K562 (cell line): ENCODE measurements around the gene UQCRH. TPM values are rescaled to one million over a fixed set of nuclear protein-coding genes. Genes with fewer than 3 reads are reported as not detected.
A peak's percentile ranks its signal among the peaks of the same experiment; 100 is the strongest.

Experiments used
- CHCHD3 ChIP-seq: fragments of 250-450 bp; sonication (Bioruptor Pico); IDR thresholded peaks from 2 replicates; pipeline ENCODE4 v2.1.2; 2022; ENCODE audit warnings: mild to moderate bottlenecking
- GATA2 ChIP-seq: sonication (generic); formaldehyde crosslinking; IDR thresholded peaks from 2 replicates; pipeline ENCODE4 v1.4.0; 2020; ENCODE audit warnings: mild to moderate bottlenecking, missing genetic modification reagents
- SREBF2 ChIP-seq: sonication (generic); formaldehyde crosslinking; IDR thresholded peaks from 2 replicates; pipeline ENCODE4 v1.4.0; 2020; ENCODE audit warnings: mild to moderate bottlenecking, missing genetic modification reagents
- ZKSCAN8 ChIP-seq: fragments of 200-800 bp; sonication (Bioruptor generic); IDR thresholded peaks from 2 replicates; pipeline ENCODE4 v1.6.1; 2016; ENCODE audit warnings: missing genetic modification characterization, missing compliant biosample characterization
- polyA plus RNA-seq, 8 experiments: library from polyadenylated mRNA; depleted of rRNA in 4 of 8; stranded (reverse) in 5 of 8; unstranded in 3 of 8; fragments of >200 nt; fragmentation: Nextera tagmentation in 2 of 8; fragmentation: Illumina TruSeq in 1 of 8; extraction: Ambion mirVana in 2 of 8; extraction: Trizol in 1 of 8; gene quantifications; 2 replicates each; pipeline versions ENCODE4 v1.2.1 to v1.2.3, GENCODE V29; 2011 to 2014; ENCODE audit warnings: inconsistent platforms in 1 of 8, missing spikeins in 1 of 8
- total RNA-seq, 7 experiments: library from RNA; depleted of rRNA in 6 of 7; stranded (reverse); fragments of >200 nt in 6 of 7; fragmentation: Illumina TruSeq in 2 of 7; extraction: Trizol in 2 of 7; gene quantifications; 2 replicates each; pipeline versions ENCODE4 v1.2.1 to v1.2.3, GENCODE V29; 2011 to 2021; ENCODE audit warnings: low replicate concordance in 1 of 7
- TF ChIP-seq, protein P1 (sequence below): sonication (generic); formaldehyde crosslinking; IDR thresholded peaks from 2 replicates; pipeline ENCODE4 v1.8.0; 2022; ENCODE audit warnings: mild to moderate bottlenecking, missing genetic modification reagents
- TF ChIP-seq, protein P2 (sequence below): fragments of 450-650 bp; IDR thresholded peaks from 2 replicates; pipeline ENCODE4 v1.6.1; 2018; ENCODE audit not compliant: partially characterized antibody
- TF ChIP-seq, protein P3 (sequence below): fragments of 450-650 bp; IDR thresholded peaks from 2 replicates; pipeline ENCODE4 v1.6.1; 2016; ENCODE audit warnings: borderline replicate concordance

The UQCRH gene
- total and polyA plus RNA-seq, 9 of the 15 experiments (the other 6 are each of a cell fraction or from before 2014, with no cell fraction given), result 1,267 to 5,184 (median 2,410) TPM

DNA sequence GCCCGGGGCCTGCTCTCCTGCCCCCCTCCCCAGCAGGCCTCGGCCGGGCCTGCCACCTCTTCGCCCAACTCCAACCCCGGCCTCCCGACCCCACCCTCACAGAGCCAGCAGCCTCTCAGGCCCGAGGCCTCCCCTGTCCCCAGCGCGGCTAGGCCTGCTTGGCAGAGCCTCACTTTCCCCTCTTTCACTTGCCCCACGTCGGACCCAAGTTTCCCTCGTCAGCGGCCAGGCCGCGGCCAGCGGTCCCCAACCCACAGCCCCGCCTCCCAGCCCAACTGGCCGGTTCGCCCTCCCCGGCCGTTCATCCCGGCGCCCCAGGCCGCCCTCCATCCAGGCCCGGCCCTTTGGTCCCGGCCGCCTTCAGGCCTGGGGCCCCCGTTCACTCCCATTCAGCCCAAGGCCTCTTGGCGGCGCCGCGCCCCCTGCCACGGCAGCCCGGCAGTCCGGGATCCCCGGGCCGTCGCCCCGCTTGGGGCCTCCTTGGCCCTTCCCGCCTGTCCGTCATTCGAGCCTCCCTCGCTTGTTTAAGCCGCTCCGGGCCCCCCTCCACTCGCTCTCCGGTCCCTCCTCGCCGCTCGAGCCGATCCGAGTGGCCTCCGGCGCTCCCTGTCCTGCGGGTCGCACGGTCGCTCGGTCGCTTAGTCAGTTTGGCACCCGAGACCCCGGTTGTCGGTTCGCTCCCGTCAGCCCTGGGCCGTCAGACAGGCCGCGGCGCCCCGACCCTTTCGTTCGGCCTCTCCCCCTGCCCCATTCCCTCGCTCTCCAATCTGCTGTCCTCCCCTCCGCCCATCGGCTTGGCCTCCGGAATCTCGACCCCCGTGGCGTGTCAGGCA is 1.5 kb upstream of the UQCRH start (continued):
- no peak for TF ChIP-seq SREBF2 (CRISPR knock-in tag)
- TF ChIP-seq, protein P1, sequence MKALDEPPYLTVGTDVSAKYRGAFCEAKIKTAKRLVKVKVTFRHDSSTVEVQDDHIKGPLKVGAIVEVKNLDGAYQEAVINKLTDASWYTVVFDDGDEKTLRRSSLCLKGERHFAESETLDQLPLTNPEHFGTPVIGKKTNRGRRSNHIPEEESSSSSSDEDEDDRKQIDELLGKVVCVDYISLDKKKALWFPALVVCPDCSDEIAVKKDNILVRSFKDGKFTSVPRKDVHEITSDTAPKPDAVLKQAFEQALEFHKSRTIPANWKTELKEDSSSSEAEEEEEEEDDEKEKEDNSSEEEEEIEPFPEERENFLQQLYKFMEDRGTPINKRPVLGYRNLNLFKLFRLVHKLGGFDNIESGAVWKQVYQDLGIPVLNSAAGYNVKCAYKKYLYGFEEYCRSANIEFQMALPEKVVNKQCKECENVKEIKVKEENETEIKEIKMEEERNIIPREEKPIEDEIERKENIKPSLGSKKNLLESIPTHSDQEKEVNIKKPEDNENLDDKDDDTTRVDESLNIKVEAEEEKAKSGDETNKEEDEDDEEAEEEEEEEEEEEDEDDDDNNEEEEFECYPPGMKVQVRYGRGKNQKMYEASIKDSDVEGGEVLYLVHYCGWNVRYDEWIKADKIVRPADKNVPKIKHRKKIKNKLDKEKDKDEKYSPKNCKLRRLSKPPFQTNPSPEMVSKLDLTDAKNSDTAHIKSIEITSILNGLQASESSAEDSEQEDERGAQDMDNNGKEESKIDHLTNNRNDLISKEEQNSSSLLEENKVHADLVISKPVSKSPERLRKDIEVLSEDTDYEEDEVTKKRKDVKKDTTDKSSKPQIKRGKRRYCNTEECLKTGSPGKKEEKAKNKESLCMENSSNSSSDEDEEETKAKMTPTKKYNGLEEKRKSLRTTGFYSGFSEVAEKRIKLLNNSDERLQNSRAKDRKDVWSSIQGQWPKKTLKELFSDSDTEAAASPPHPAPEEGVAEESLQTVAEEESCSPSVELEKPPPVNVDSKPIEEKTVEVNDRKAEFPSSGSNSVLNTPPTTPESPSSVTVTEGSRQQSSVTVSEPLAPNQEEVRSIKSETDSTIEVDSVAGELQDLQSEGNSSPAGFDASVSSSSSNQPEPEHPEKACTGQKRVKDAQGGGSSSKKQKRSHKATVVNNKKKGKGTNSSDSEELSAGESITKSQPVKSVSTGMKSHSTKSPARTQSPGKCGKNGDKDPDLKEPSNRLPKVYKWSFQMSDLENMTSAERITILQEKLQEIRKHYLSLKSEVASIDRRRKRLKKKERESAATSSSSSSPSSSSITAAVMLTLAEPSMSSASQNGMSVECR, result peak; percentile 61; the same call in 1 of the 2 replicates
- no peak for TF ChIP-seq ZKSCAN8 (CRISPR knock-in tag)
- TF ChIP-seq, protein P2, sequence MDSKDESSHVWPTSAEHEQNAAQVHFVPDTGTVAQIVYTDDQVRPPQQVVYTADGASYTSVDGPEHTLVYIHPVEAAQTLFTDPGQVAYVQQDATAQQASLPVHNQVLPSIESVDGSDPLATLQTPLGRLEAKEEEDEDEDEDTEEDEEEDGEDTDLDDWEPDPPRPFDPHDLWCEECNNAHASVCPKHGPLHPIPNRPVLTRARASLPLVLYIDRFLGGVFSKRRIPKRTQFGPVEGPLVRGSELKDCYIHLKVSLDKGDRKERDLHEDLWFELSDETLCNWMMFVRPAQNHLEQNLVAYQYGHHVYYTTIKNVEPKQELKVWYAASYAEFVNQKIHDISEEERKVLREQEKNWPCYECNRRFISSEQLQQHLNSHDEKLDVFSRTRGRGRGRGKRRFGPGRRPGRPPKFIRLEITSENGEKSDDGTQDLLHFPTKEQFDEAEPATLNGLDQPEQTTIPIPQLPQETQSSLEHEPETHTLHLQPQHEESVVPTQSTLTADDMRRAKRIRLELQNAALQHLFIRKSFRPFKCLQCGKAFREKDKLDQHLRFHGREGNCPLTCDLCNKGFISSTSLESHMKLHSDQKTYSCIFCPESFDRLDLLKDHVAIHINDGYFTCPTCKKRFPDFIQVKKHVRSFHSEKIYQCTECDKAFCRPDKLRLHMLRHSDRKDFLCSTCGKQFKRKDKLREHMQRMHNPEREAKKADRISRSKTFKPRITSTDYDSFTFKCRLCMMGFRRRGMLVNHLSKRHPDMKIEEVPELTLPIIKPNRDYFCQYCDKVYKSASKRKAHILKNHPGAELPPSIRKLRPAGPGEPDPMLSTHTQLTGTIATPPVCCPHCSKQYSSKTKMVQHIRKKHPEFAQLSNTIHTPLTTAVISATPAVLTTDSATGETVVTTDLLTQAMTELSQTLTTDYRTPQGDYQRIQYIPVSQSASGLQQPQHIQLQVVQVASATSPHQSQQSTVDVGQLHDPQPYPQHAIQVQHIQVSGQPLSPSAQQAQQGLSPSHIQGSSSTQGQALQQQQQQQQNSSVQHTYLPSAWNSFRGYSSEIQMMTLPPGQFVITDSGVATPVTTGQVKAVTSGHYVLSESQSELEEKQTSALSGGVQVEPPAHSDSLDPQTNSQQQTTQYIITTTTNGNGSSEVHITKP, result peak; percentile 41
- TF ChIP-seq CHCHD3, result no peak
- TF ChIP-seq GATA2 (CRISPR knock-in tag), result no peak
- TF ChIP-seq, protein P3, sequence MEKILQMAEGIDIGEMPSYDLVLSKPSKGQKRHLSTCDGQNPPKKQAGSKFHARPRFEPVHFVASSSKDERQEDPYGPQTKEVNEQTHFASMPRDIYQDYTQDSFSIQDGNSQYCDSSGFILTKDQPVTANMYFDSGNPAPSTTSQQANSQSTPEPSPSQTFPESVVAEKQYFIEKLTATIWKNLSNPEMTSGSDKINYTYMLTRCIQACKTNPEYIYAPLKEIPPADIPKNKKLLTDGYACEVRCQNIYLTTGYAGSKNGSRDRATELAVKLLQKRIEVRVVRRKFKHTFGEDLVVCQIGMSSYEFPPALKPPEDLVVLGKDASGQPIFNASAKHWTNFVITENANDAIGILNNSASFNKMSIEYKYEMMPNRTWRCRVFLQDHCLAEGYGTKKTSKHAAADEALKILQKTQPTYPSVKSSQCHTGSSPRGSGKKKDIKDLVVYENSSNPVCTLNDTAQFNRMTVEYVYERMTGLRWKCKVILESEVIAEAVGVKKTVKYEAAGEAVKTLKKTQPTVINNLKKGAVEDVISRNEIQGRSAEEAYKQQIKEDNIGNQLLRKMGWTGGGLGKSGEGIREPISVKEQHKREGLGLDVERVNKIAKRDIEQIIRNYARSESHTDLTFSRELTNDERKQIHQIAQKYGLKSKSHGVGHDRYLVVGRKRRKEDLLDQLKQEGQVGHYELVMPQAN, result no peak
